Amniotic stem cell (primary cell): Measurements from ENCODE around the gene RAB7A.
"Not testable (repeated sequence)": the region's sequence is repeated elsewhere in the genome, so short reads cannot be mapped to it uniquely, and the experiment has no call there.

ENCODE experiments used
- DNase-seq: peaks from one replicate; lab custom pipeline; 2025; lab: John Stamatoyannopoulos, UW

The RAB7A gene

GRCh38 chr3:128710816-128711433, 15.1 kb upstream of the RAB7A start:
- DNase-seq = no peak

- no peak for DNase-seq
These were observed 13.1 kb upstream of the RAB7A start for GRCh38 chr3:128712848-128713247.

GRCh38 chr3:128714887-128715491, 11.0 kb upstream of the RAB7A start:
- DNase-seq = no peak

- not testable (repeated sequence) for DNase-seq
These were observed 7.1 kb upstream of the RAB7A start for GRCh38 chr3:128718892-128719291.

- DNase-seq = no peak
These were observed 5.1 kb upstream of the RAB7A start for GRCh38 chr3:128720891-128721290.

GRCh38 chr3:128723477-128723876, 2.5 kb upstream of the RAB7A start:
- no peak for DNase-seq

- DNase-seq = no peak
These were observed 398 bp upstream of the RAB7A start for GRCh38 chr3:128725547-128726022.

GRCh38 chr3:128727059-128727458, 1.1 kb downstream of the RAB7A start:
- DNase-seq = no peak

- DNase-seq = no peak
These were observed 1.5 kb downstream of the RAB7A start for GRCh38 chr3:128727485-128727884.

- no peak for DNase-seq
These were observed 2.0 kb downstream of the RAB7A start for GRCh38 chr3:128727996-128728395.

- DNase-seq = not testable (repeated sequence)
These were observed 2.5 kb downstream of the RAB7A start for GRCh38 chr3:128728521-128728920.

GRCh38 chr3:128730471-128730870, 4.5 kb downstream of the RAB7A start:
- DNase-seq = no peak

- no peak for DNase-seq
These were observed 8.7 kb downstream of the RAB7A start for GRCh38 chr3:128734523-128735189.

- DNase-seq = no peak
These were observed 9.3 kb downstream of the RAB7A start for GRCh38 chr3:128735287-128735686.

- no peak for DNase-seq
These were observed 9.9 kb downstream of the RAB7A start for GRCh38 chr3:128735884-128736283.

- no peak for DNase-seq
These were observed 10.6 kb downstream of the RAB7A start for GRCh38 chr3:128736601-128737000.

GRCh38 chr3:128740621-128741020, 14.6 kb downstream of the RAB7A start:
- no peak for DNase-seq

- DNase-seq = no peak
These were observed 17.0 kb downstream of the RAB7A start for GRCh38 chr3:128742821-128743594.

GRCh38 chr3:128745742-128746141, 19.8 kb downstream of the RAB7A start:
- DNase-seq = no peak

- DNase-seq = no peak
These were observed 20.9 kb downstream of the RAB7A start for GRCh38 chr3:128746881-128747280.

GRCh38 chr3:128748557-128748956, 22.6 kb downstream of the RAB7A start:
- no peak for DNase-seq

GRCh38 chr3:128749035-128749434, 23.1 kb downstream of the RAB7A start:
- no peak for DNase-seq

GRCh38 chr3:128749561-128749960, 23.6 kb downstream of the RAB7A start:
- DNase-seq = not testable (repeated sequence)
